Loucy (cell line): ENCODE results near the gene ZNF398.

ENCODE experiments used
- CTCF ChIP-seq: fragments of 200-600 bp; sonication (generic); conservative IDR thresholded peaks from 2 replicates; pipeline ENCODE4 v1.5.1; 2014; ENCODE audit warnings: mild to moderate bottlenecking, antibody characterized with exemption, low read length
- EZH2phosphoT487 ChIP-seq: fragments of 200-600 bp; IDR thresholded peaks from 2 replicates; pipeline ENCODE4 v1.6.1; 2018; ENCODE audit warnings: antibody characterized with exemption, mild to moderate bottlenecking, moderate library complexity, borderline replicate concordance

GRCh38 chr7:149198161-149198816 lies 51.0 kb downstream of the ZNF398 start:
- no peak for TF ChIP-seq CTCF
- TF ChIP-seq EZH2phosphoT487: no peak
